Hepatocyte (in vitro differentiated cells): ENCODE data around the gene PRPF31. TPM values are rescaled to one million over a fixed set of nuclear protein-coding genes. Genes with fewer than 3 reads are reported as not detected.

ENCODE experiments used
- DNase-seq: peaks from one replicate; pipeline ENCODE4 v3.0.0-alpha.2; 2016; ENCODE audit warnings: low spot score
- H2AFZ ChIP-seq: fragments of 200-600 bp; sonication (generic); 2 replicates; pipeline ENCODE4 v1.6.0; 2016; ENCODE audit warnings: antibody characterized with exemption, mild to moderate bottlenecking
- H3K27ac ChIP-seq: fragments of 200-600 bp; sonication (generic); 2 replicates; pipeline ENCODE4 v1.5.1; 2016; ENCODE audit warnings: mild to moderate bottlenecking
- H3K27me3 ChIP-seq: fragments of 200-600 bp; sonication (generic); 2 replicates; pipeline ENCODE4 v1.6.1; 2016
- H3K36me3 ChIP-seq: fragments of 200-600 bp; sonication (generic); replicated peaks from 2 replicates; pipeline ENCODE4 v1.5.1; 2016; ENCODE audit warnings: low read depth; ENCODE audit not compliant: insufficient read depth
- H3K4me1 ChIP-seq: fragments of 200-600 bp; sonication (generic); 2 replicates; pipeline ENCODE4 v1.5.1; 2016; ENCODE audit warnings: mild to moderate bottlenecking, moderate library complexity; ENCODE audit not compliant: insufficient read depth
- H3K4me2 ChIP-seq: fragments of 200-600 bp; sonication (generic); 2 replicates; pipeline ENCODE4 v1.6.0; 2016
- H3K4me3 ChIP-seq: fragments of 200-600 bp; sonication (generic); 2 replicates; pipeline ENCODE4 v1.5.1; 2016; ENCODE audit warnings: mild to moderate bottlenecking
- H3K79me2 ChIP-seq: fragments of 200-600 bp; sonication (generic); 2 replicates; pipeline ENCODE4 v1.6.0; 2017; ENCODE audit warnings: mild to moderate bottlenecking
- H3K9me2 ChIP-seq: fragments of 200-600 bp; sonication (generic); replicated peaks from 2 replicates; pipeline ENCODE4 v1.6.0; 2017; ENCODE audit warnings: mild to moderate bottlenecking; ENCODE audit not compliant: insufficient read depth
- H3K9me3 ChIP-seq: fragments of 200-600 bp; sonication (generic); 2 replicates; pipeline ENCODE4 v1.5.1; 2016; ENCODE audit warnings: low read depth, mild to moderate bottlenecking
- H4K20me1 ChIP-seq: fragments of 200-600 bp; sonication (generic); 2 replicates; pipeline ENCODE4 v1.6.0; 2016; ENCODE audit warnings: mild to moderate bottlenecking; ENCODE audit not compliant: insufficient read depth, poor library complexity, severe bottlenecking
- EZH2 ChIP-seq: fragments of 200-600 bp; sonication (generic); IDR thresholded peaks from 2 replicates; pipeline ENCODE4 v1.6.1; 2016; ENCODE audit warnings: antibody characterized with exemption, mild to moderate bottlenecking, borderline replicate concordance
- EZH2phosphoT487 ChIP-seq: fragments of 200-600 bp; sonication (generic); IDR thresholded peaks from one replicate; pipeline ENCODE4 v1.6.1; 2018; ENCODE audit warnings: antibody characterized with exemption, mild to moderate bottlenecking, low read depth, moderate library complexity; ENCODE audit not compliant: unreplicated experiment, severe bottlenecking
- WGBS: methylation state at CpG from one replicate; pipeline ENCODE4 v1.1.6; 2016; ENCODE audit warnings: low lambda C conversion rate; ENCODE audit errors: missing lambda C conversion rate; 5-methylcytosine and 5-hydroxymethylcytosine counted together
- polyA plus RNA-seq: library from polyadenylated mRNA; unstranded; fragments of >200 nt; fragmentation: Nextera tagmentation; extraction: Ambion mirVana; gene quantifications from 2 replicates; pipeline ENCODE4 v1.2.1, GENCODE V29; 2016
- total RNA-seq: library from RNA; depleted of rRNA; stranded (reverse); fragments of >200 nt; gene quantifications from 2 replicates; pipeline ENCODE4 v1.2.3, GENCODE V29; 2014
- TF ChIP-seq, protein P1 (sequence below): fragments of 200-600 bp; sonication (generic); IDR thresholded peaks from 2 replicates; pipeline ENCODE4 v1.5.1; 2016; ENCODE audit warnings: antibody characterized with exemption, mild to moderate bottlenecking; ENCODE audit not compliant: poor library complexity

PRPF31 gene
- total and polyA plus RNA-seq, 2 experiments from 2014 or later = 59.7 to 77.6 TPM

DNA sequence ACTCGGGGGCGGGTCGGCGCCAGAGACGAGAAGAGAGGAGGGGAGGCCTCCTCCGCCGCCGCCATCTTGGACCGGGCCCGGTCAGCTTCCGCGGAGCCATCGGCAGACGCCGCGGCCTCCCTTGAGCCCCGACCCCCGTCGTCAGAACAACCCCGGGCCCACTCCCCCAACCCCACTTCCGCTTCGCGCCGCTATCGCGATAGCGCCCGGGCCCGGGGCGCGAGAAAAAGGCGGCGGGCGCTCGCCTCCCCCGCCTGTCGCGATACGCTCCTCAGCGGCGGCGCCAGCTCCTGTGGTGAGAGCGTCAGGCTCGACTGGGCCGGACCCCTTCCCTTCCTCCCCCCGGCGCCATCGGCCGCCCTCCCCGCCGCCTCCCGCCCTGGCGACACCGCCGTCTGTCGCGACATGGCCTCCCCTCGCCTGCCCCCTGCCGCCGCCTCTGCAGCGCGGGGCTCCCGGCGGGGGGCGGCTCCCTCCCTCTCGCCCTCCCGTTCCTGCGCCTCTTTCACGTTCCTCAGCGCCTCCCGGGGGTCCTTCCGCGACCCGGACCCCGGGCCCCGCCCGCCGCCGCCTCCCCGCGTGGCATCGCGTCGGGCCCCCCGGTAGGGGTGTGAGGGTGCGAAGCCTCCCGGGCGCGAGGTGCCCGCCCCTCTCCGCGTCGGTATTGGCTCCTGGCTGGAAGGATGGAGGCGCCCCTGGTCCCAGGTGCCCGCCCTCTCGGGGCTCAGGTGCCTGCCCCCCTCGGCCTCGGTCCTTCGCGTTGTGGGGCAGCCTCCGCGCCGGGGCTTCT lies 22.3 kb downstream of the PRPF31 start, which contains the start of gene CNOT3:
CNOT3 (plus strand) TSS at position 64 of the 790 bp plus-strand sequence. CDS start 5,217 bp downstream, outside the sequence.
- Histone ChIP-seq H4K20me1 (peaks cover 49% of the 10 kb centered on the region), H3K9me2 (no peaks in the 10 kb centered on the region), H3K36me3 (no peaks in the 10 kb centered on the region), H3K27me3 (no peaks in the 10 kb centered on the region), H3K9me3 (no peaks in the 10 kb centered on the region), H2AFZ (peak within 1 kb of the TSS; percentile 21), H3K4me1 (peaks cover 11% of the 10 kb centered on the region), H3K4me2 (peak within 1 kb of the TSS; percentile 94), H3K79me2 (peaks cover 51% of the 10 kb centered on the region), H3K4me3 (peak within 1 kb of the TSS; percentile 32), H3K27ac (peak within 1 kb of the TSS; percentile 76)
- TF ChIP-seq, protein P1, sequence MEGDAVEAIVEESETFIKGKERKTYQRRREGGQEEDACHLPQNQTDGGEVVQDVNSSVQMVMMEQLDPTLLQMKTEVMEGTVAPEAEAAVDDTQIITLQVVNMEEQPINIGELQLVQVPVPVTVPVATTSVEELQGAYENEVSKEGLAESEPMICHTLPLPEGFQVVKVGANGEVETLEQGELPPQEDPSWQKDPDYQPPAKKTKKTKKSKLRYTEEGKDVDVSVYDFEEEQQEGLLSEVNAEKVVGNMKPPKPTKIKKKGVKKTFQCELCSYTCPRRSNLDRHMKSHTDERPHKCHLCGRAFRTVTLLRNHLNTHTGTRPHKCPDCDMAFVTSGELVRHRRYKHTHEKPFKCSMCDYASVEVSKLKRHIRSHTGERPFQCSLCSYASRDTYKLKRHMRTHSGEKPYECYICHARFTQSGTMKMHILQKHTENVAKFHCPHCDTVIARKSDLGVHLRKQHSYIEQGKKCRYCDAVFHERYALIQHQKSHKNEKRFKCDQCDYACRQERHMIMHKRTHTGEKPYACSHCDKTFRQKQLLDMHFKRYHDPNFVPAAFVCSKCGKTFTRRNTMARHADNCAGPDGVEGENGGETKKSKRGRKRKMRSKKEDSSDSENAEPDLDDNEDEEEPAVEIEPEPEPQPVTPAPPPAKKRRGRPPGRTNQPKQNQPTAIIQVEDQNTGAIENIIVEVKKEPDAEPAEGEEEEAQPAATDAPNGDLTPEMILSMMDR = peak; percentile 12
- TF ChIP-seq EZH2phosphoT487 = no peak
- TF ChIP-seq EZH2 = no peak
- DNase-seq = peak; percentile 50
- 0% methylated on average over 1 of the region's 103 CpGs for WGBS

DNA sequence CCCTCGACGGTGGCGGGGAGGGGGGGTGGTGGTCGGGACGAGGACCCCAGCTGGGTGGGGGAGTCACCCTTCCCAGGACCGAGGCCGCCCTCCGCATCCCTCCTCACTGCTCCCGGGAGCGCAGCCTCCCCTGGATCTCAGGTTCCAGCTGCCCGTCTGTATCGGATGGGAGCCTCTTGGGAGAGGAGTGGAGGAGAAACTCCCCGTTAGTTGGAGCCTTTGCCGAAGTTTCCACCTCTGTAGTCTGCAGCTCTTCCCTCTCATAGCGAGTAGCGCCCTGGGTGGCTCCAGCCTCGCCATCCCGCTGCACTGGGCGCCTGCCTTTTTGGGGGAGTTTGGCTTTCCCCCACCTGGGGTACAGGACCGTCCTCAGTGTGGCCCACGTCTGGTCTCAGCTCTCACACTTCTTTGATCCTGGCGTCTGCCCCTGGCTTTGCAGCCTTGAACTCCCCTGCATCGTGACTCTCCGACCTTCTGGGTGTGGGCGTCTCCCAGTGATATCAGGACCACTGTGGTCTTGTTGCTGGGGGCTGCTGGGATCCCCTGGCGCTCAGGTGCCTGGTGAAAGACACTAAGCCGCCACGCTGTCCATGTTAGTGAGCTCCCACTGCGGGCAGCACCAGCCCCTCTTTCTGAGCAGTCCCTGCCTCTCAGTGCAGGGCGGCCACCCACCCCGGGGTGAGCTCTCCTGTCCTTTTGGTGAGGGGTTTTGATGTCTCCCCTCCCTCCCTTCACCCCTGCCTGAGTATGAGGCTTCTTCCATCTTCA lies 23.1 kb downstream of the PRPF31 start:
- Histone ChIP-seq H3K4me2 (peak overlapping the region; percentile 94), H3K36me3 (peaks cover 4% of the 10 kb centered on the region), H3K9me3 (no peaks in the 10 kb centered on the region), H3K27ac (no peak overlapping the region), H3K4me3 (peak overlapping the region; percentile 32), H3K4me1 (peaks cover 11% of the 10 kb centered on the region), H3K9me2 (no peaks in the 10 kb centered on the region), H3K27me3 (no peaks in the 10 kb centered on the region), H3K79me2 (peaks cover 51% of the 10 kb centered on the region), H2AFZ (no peak overlapping the region), H4K20me1 (peaks cover 53% of the 10 kb centered on the region)
- DNase-seq = peak; percentile 28
- WGBS = 29% methylated on average over 30 of the region's 31 CpGs
- no peak for TF ChIP-seq EZH2phosphoT487
- TF ChIP-seq, protein P1 = no peak
- no peak for TF ChIP-seq EZH2

DNA sequence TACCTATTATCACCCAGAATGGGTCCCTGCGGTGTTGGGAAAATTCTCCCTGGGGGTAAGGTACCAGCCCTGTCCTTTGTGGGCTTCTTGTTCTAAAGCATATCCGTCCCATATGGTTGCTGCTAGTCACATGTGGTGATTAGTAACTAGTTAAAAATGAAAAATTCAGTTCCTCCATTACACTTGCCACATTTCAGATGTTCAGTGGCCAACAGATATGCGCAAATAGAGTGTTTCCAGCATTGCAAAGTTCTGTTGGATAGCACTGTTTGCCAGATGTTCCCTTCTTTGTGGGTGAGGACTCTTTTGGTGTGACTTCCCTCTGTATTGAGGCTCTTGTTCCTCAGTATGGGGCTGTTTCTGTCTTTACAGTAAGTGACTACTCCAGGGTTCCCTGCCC lies 25.8 kb downstream of the PRPF31 start:
- peaks cover 4% of the 10 kb centered on the region for H3K4me1 ChIP-seq
- peaks cover 51% of the 10 kb centered on the region for H3K79me2 ChIP-seq
- H3K4me2 ChIP-seq = no peak overlapping the region
- no peak for DNase-seq
- no peak for TF ChIP-seq EZH2phosphoT487
- no peak for TF ChIP-seq EZH2
- TF ChIP-seq, protein P1 = no peak
- H3K36me3 ChIP-seq = peaks cover 7% of the 10 kb centered on the region
- no peak overlapping the region for H3K27ac ChIP-seq
- WGBS = 92% methylated on average over 3 of the region's 3 CpGs
- peaks cover 57% of the 10 kb centered on the region for H4K20me1 ChIP-seq
- H3K9me3 ChIP-seq = no peaks in the 10 kb centered on the region
- H2AFZ ChIP-seq = no peak overlapping the region
- no peaks in the 10 kb centered on the region for H3K27me3 ChIP-seq
- no peaks in the 10 kb centered on the region for H3K9me2 ChIP-seq
- no peak overlapping the region for H3K4me3 ChIP-seq
